Spleen (tissue), 11 donors: ENCODE measurements around the gene FOLR1. TPM values are rescaled to one million over a fixed set of nuclear protein-coding genes. Genes with fewer than 3 reads are reported as not detected.

Experiments
- DNase-seq: peaks from one replicate; pipeline ENCODE4 v3.0.0-alpha.2; 2020
- H3K27ac ChIP-seq, 8 donors: fragments of 200-600 bp; sonication (generic) in 7 of 8; 1 replicate in 4 of 8; 2 replicates in 4 of 8; pipeline versions ENCODE4 v1.5.0 to v1.8.0; 2016 to 2021; ENCODE audit warnings: inconsistent platforms in 4 of 8, mild to moderate bottlenecking in 4 of 8, moderate library complexity in 1 of 8
- H3K27me3 ChIP-seq, 7 donors: fragments of 200-600 bp; sonication (generic) in 6 of 7; replicated peaks in 1 of 7; 1 replicate in 4 of 7; 2 replicates in 3 of 7; pipeline versions ENCODE4 v1.5.0 to v1.8.0; 2016 to 2021; ENCODE audit warnings: inconsistent platforms in 3 of 7, mild to moderate bottlenecking in 1 of 7
- H3K36me3 ChIP-seq, 6 donors: fragments of 200-600 bp; sonication (generic) in 5 of 6; 1 replicate in 4 of 6; 2 replicates in 2 of 6; pipeline versions ENCODE4 v1.5.0 to v1.8.0; 2016 to 2021; ENCODE audit warnings: inconsistent platforms in 2 of 6
- H3K4me1 ChIP-seq, 6 donors: fragments of 200-600 bp; sonication (generic) in 5 of 6; 1 replicate in 3 of 6; 2 replicates in 3 of 6; pipeline versions ENCODE4 v1.5.0 to v1.8.0; 2016 to 2021; ENCODE audit warnings: inconsistent platforms in 3 of 6
- H3K4me3 ChIP-seq, 8 donors: fragments of 200-600 bp; sonication (generic) in 7 of 8; 1 replicate in 4 of 8; 2 replicates in 4 of 8; pipeline versions ENCODE4 v1.5.0 to v1.8.0; 2016 to 2021; ENCODE audit warnings: inconsistent platforms in 4 of 8, mild to moderate bottlenecking in 4 of 8, moderate library complexity in 2 of 8
- H3K9me3 ChIP-seq, 8 donors: fragments of 200-600 bp; sonication (generic) in 7 of 8; 1 replicate in 4 of 8; 2 replicates in 4 of 8; pipeline versions ENCODE4 v1.5.0 to v1.8.0; 2016 to 2021; ENCODE audit warnings: inconsistent platforms in 4 of 8
- CTCF ChIP-seq, 11 experiments: fragments of 200-600 bp in 7 of 11; fragments of 450-650 bp in 4 of 11; sonication (generic) in 4 of 11; IDR thresholded peaks in 8 of 11; conservative IDR thresholded peaks in 3 of 11; 1 replicate in 7 of 11; 2 replicates in 4 of 11; pipeline versions ENCODE4 v1.4.0 to v1.8.0; 2016 to 2021; ENCODE audit warnings: antibody characterized with exemption in 11 of 11, inconsistent platforms in 4 of 11, mild to moderate bottlenecking in 1 of 11
- POLR2A ChIP-seq, 3 donors: fragments of 450-650 bp; IDR thresholded peaks; one replicate each; pipeline ENCODE4 v1.5.1; 2017; ENCODE audit warnings: antibody characterized with exemption in 3 of 3, mild to moderate bottlenecking in 1 of 3
- POLR2AphosphoS5 ChIP-seq, 3 donors: sonication (generic); formaldehyde crosslinking; IDR thresholded peaks; one replicate each; pipeline ENCODE4 v1.5.1; 2017; ENCODE audit warnings: antibody characterized with exemption in 3 of 3
- WGBS, 5 donors: extraction: QIAGEN DNeasy Blood & Tissue Kit in 3 of 5; methylation state at CpG; one replicate each; pipeline versions ENCODE4 v1.1.5 to v1.1.7; 2013 to 2018; 5-methylcytosine and 5-hydroxymethylcytosine counted together
- intact Hi-C: fragments of 100-400 bp; cut with DNase I; formaldehyde crosslinking; loops from one replicate; pipeline ENCODE4 v1.15.0; 2023; ENCODE audit warnings: low total_unique reads
- polyA plus RNA-seq, 3 donors: library from polyadenylated mRNA; stranded (reverse); fragments of 200-250 nt; gene quantifications; one replicate each; pipeline ENCODE4 v1.2.1, GENCODE V29; 2013
- total RNA-seq, 7 donors: library from RNA; depleted of rRNA in 3 of 7; stranded (reverse); fragments of >200 nt in 3 of 7; fragmentation: NEBNext Ultra II Directional in 4 of 7; extraction: Animal tissue kit (Norgen Biotek cat#: 25700) in 4 of 7; gene quantifications; one replicate each; pipeline versions ENCODE4 v1.1.0 to v1.2.1, GENCODE V29; 2016 to 2021
- donor health status: healthy with polysubstance abuse.
- donor health status: DM: no; HTN: no; CAD: no; lungs with moderate emphysema.
- donor health status: DM: no; HTN: no; CAD: no.
- donor health status: Bipolar disorder and iron deficiency.
- donor health status: healthy.
- donor health status: DM: no; HTN: no; CAD: no.
- donor health status: DM: yes; HTN: yes; CAD: no.

Gene FOLR1
- total and polyA plus RNA-seq, 10 donors, result 0.10 TPM; not detected in 9

- peak overlapping the region in 6 of 8 donors; percentile 29 to 64 (median 32) for H3K4me3 ChIP-seq
- H3K36me3 ChIP-seq, result peaks cover 0 to 32% (median 27%) of the 10 kb centered on the region in 6 donors
- H3K4me1 ChIP-seq, result peaks cover 21 to 66% (median 48%) of the 10 kb centered on the region in 6 donors
- peaks cover 0 to 7% (median 0%) of the 10 kb centered on the region in 8 donors for H3K9me3 ChIP-seq
- intact Hi-C loops, result no loop called here
- TF ChIP-seq CTCF (IDR thresholded peaks at IDR 0.05 in 8 of 11, conservative IDR thresholded peaks at IDR 0.05 in 3 of 11) (no peak), POLR2AphosphoS5 (IDR thresholded peaks at IDR 0.05) (peak in 1 of 3 donors; percentile 48)
- 4 to 8% (median 6%) methylated on average over 36 to 44 of the region's 44 CpGs for whole genome bisulfite sequencing, 5 donors
- H3K27me3 ChIP-seq, result peaks cover 9 to 73% (median 68%) of the 10 kb centered on the region in 7 donors
- H3K27ac ChIP-seq, result no peak overlapping the region
- peak; percentile 76 for DNase-seq
These were observed 48.7 kb downstream of the FOLR1 start for GRCh38 chr11:72240461-72241290.

GRCh38 chr11:72241291-72241781, 49.4 kb downstream of the FOLR1 start:
- Histone ChIP-seq H3K9me3 (peaks cover 0 to 7% (median 0%) of the 10 kb centered on the region in 8 donors), H3K27me3 (peaks cover 9 to 80% (median 74%) of the 10 kb centered on the region in 7 donors), H3K27ac (no peak overlapping the region), H3K4me1 (peaks cover 21 to 66% (median 48%) of the 10 kb centered on the region in 6 donors), H3K4me3 (peak overlapping the region in 1 of 8 donors; percentile 64), H3K36me3 (peaks cover 0 to 25% (median 20%) of the 10 kb centered on the region in 6 donors)
- no peak for DNase-seq
- TF ChIP-seq POLR2A (IDR thresholded peaks at IDR 0.05) (no peak), POLR2AphosphoS5 (IDR thresholded peaks at IDR 0.05) (no peak), CTCF (IDR thresholded peaks at IDR 0.05 in 8 of 11, conservative IDR thresholded peaks at IDR 0.05 in 3 of 11) (no peak)
- WGBS, 5 donors, result 10 to 23% (median 18%) methylated on average over 17 to 20 of the region's 20 CpGs
- intact Hi-C loops, result no loop called here

- Histone ChIP-seq H3K9me3 (peaks cover 0 to 7% (median 0%) of the 10 kb centered on the region in 8 donors), H3K4me1 (peaks cover 21 to 66% (median 48%) of the 10 kb centered on the region in 6 donors), H3K27ac (no peak overlapping the region), H3K4me3 (no peak overlapping the region), H3K27me3 (peaks cover 9 to 88% (median 81%) of the 10 kb centered on the region in 7 donors), H3K36me3 (peaks cover 0 to 17% (median 13%) of the 10 kb centered on the region in 6 donors)
- DNase-seq, result no peak
- intact Hi-C loops, result no loop called here
- TF ChIP-seq CTCF (IDR thresholded peaks at IDR 0.05 in 8 of 11, conservative IDR thresholded peaks at IDR 0.05 in 3 of 11), result no peak
- WGBS, 5 donors, result 91 to 98% (median 95%) methylated on average over 2 of the region's 2 CpGs
These were observed 50.2 kb downstream of the FOLR1 start for GRCh38 chr11:72242141-72242540.
